ENCODE measurements around the gene VAV2.

Gene VAV2

DNA sequence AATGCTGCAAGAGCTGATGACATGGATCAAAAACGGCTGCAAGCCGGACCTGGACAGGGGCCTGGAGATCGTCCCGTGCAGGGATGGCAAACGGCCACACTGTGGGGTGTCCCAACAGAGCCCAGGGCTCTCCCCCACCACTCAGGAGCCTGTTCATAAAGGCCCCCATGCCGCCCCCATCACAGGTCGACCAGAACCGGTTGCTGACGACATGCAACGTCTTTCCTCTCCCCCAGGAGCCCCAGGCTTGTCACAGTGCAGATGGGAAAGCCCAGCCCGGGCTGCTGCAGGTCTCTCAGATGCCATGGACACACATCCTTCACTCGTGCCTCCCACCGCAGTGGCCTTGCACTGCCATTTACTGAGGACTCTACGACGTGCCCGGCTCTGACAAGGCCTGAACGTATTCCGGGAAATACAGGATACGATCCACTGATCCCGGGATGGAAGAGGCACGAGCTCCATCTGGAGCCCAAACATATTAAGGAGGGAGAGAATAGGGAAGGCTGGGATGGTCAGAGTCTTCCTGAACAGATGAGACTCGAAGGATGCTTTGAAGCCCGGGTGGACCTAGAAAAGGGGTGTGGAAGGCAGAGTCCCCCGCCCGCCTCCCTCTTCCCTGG lies 177.4 kb downstream of the VAV2 start:
- Mint-ChIP-seq H3K36me3 (ENCODE audit: low read depth) (no peaks in the 10 kb centered on the region), H3K9me3 (no peaks in the 10 kb centered on the region), H3K27ac (no peak overlapping the region), H3K4me1 (no peaks in the 10 kb centered on the region), H3K27me3 (no peaks in the 10 kb centered on the region), H3K4me3 (no peak overlapping the region)
- ATAC-seq (no peak), DNase-seq (no peak)

GRCh38 chr9:133813749-133814585 lies 178.2 kb downstream of the VAV2 start:
- H3K4me3 Mint-ChIP-seq, result no peak overlapping the region
- no peaks in the 10 kb centered on the region for H3K9me3 Mint-ChIP-seq
- no peaks in the 10 kb centered on the region for H3K36me3 Mint-ChIP-seq (ENCODE audit: low read depth)
- ATAC-seq, result no peak
- no peaks in the 10 kb centered on the region for H3K27me3 Mint-ChIP-seq
- DNase-seq, result no peak
- no peak overlapping the region for H3K27ac Mint-ChIP-seq
- no peaks in the 10 kb centered on the region for H3K4me1 Mint-ChIP-seq

DNA sequence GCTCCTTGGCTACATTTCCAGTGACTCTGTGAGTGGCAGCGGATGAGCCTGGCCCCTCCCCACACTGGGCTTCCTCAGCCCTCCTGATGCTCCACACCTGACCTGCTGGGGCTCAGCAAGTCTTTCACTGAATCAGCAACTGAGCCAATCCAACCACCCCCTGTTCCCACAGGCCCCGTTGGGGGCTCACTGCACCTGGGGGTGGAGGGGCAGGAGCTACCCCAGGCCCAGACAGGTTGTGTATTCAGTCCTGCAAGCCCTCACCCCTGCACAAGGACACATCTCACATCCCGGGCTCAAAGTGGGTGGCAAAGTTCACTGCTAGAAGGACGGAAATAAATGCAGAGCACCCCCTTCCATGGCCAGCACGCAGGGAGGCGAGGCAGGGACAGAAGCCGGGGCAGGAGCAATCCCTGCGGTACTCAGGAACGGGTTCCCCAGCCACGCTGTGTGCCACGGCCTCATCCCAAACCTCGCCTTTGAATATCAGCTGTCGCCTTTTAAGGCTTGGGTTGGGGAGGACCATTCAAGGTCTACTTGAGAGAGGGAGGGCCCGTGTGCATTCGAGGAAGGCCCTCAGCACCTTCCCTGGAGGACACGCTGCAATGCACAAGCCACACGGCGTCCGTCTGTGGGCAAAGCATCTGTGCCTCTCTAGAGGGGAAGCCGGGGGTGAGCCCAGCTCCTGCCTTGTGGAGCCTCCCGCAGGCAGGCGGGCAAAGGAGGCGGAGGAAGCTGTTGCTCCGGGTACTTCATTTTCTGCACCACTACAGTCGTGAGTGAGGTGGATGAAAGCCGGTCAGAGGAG lies 179.0 kb downstream of the VAV2 start:
- no peaks in the 10 kb centered on the region for H3K27me3 Mint-ChIP-seq
- no peak overlapping the region for H3K4me3 Mint-ChIP-seq
- H3K27ac Mint-ChIP-seq, result no peak overlapping the region
- H3K4me1 Mint-ChIP-seq, result no peaks in the 10 kb centered on the region
- ATAC-seq (no peak), DNase-seq (no peak)
- H3K9me3 Mint-ChIP-seq, result no peaks in the 10 kb centered on the region
- no peaks in the 10 kb centered on the region for H3K36me3 Mint-ChIP-seq (ENCODE audit: low read depth)

- no peaks in the 10 kb centered on the region for H3K27me3 Mint-ChIP-seq
- DNase-seq (no peak), ATAC-seq (no peak)
- H3K27ac Mint-ChIP-seq, result no peak overlapping the region
- no peaks in the 10 kb centered on the region for H3K4me1 Mint-ChIP-seq
- no peak overlapping the region for H3K4me3 Mint-ChIP-seq
- no peaks in the 10 kb centered on the region for H3K36me3 Mint-ChIP-seq (ENCODE audit: low read depth)
- H3K9me3 Mint-ChIP-seq, result no peaks in the 10 kb centered on the region
Measured at GRCh38 chr9:133812077-133812868, 179.9 kb downstream of the VAV2 start.

GRCh38 chr9:133811471-133811870 lies 180.7 kb downstream of the VAV2 start:
- Mint-ChIP-seq H3K27ac (no peak overlapping the region), H3K4me3 (no peak overlapping the region), H3K4me1 (no peaks in the 10 kb centered on the region), H3K9me3 (no peaks in the 10 kb centered on the region), H3K27me3 (no peaks in the 10 kb centered on the region), H3K36me3 (ENCODE audit: low read depth) (no peaks in the 10 kb centered on the region)
- ATAC-seq (no peak), DNase-seq (no peak)

GRCh38 chr9:133810556-133811195 lies 181.4 kb downstream of the VAV2 start:
- Mint-ChIP-seq H3K27me3 (no peaks in the 10 kb centered on the region), H3K27ac (no peak overlapping the region), H3K4me3 (no peak overlapping the region), H3K4me1 (no peaks in the 10 kb centered on the region), H3K9me3 (no peaks in the 10 kb centered on the region), H3K36me3 (ENCODE audit: low read depth) (no peaks in the 10 kb centered on the region)
- ATAC-seq (no peak), DNase-seq (no peak)

- Mint-ChIP-seq H3K9me3 (no peaks in the 10 kb centered on the region), H3K4me1 (no peaks in the 10 kb centered on the region), H3K4me3 (no peak overlapping the region), H3K27me3 (no peaks in the 10 kb centered on the region), H3K36me3 (ENCODE audit: low read depth) (no peaks in the 10 kb centered on the region), H3K27ac (no peak overlapping the region)
- ATAC-seq (no peak), DNase-seq (no peak)
Measured at GRCh38 chr9:133809335-133809734, 182.8 kb downstream of the VAV2 start.

DNA sequence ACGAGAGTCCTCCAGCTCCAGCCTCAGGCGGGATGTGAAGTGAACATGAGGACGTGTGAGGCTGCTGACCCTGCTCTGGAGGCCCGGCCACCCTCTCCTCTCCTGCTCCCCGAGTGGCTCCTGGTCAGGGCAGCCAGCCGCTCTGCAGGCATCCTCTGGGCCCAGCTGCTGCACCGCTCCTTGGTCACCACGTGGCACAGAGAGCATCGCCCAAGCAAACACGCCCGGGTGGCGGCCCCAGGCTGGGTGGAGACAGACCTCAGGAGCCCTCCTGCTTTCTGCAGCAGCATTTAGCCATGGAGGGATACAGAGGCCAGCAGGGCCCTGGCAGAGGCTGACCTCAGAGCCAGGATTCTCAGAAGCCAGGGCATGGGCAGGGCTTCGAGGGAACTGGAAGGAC lies 184.3 kb downstream of the VAV2 start:
- no peaks in the 10 kb centered on the region for H3K36me3 Mint-ChIP-seq (ENCODE audit: low read depth)
- no peaks in the 10 kb centered on the region for H3K27me3 Mint-ChIP-seq
- no peaks in the 10 kb centered on the region for H3K9me3 Mint-ChIP-seq
- no peak overlapping the region for H3K4me3 Mint-ChIP-seq
- H3K4me1 Mint-ChIP-seq, result no peaks in the 10 kb centered on the region
- DNase-seq, result no peak
- no peak for ATAC-seq
- H3K27ac Mint-ChIP-seq, result no peak overlapping the region

DNA sequence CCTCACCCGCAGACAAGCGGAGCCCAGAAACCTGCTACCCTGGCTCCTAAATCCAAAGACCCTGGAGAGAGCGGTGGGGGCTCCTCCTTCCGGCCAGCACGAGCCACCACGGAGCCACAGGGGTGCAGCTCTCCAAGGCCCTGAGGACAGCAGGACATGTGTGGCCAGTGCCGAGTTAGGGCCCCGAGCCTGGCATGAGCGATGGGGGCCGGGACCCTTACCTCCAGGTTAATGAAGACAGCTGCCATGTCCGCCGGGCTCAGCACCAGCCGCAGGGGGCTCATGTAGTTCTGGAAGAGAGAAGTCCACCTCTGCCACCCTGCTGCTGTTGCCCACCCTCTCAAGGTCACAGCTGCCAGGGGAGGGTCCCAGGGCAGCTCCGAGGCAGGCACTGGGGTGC lies 185.1 kb downstream of the VAV2 start:
- Mint-ChIP-seq H3K4me3 (no peak overlapping the region), H3K27ac (no peak overlapping the region), H3K4me1 (no peaks in the 10 kb centered on the region), H3K9me3 (no peaks in the 10 kb centered on the region), H3K27me3 (no peaks in the 10 kb centered on the region), H3K36me3 (ENCODE audit: low read depth) (no peaks in the 10 kb centered on the region)
- no peak for ATAC-seq
- DNase-seq, result no peak

DNA sequence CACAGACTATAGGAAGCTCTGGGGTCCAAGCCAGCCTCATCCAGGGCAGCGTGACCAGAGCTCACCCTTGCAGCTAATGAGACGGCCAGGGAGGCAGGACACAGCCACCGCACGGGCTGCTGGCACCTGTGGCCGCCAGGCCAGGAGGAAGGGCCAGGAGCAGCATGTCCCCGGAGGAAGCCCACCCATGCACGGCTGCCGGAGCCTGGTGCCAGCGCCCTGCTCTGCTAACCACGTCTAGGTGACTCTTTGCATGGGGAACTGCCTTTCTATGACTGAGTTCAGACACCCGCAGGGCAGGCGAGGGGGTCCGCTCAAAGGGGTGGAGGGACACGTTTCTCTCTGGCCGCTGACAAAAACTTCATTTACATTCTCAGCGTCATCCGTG lies 185.5 kb downstream of the VAV2 start:
- no peak overlapping the region for H3K4me3 Mint-ChIP-seq

DNA sequence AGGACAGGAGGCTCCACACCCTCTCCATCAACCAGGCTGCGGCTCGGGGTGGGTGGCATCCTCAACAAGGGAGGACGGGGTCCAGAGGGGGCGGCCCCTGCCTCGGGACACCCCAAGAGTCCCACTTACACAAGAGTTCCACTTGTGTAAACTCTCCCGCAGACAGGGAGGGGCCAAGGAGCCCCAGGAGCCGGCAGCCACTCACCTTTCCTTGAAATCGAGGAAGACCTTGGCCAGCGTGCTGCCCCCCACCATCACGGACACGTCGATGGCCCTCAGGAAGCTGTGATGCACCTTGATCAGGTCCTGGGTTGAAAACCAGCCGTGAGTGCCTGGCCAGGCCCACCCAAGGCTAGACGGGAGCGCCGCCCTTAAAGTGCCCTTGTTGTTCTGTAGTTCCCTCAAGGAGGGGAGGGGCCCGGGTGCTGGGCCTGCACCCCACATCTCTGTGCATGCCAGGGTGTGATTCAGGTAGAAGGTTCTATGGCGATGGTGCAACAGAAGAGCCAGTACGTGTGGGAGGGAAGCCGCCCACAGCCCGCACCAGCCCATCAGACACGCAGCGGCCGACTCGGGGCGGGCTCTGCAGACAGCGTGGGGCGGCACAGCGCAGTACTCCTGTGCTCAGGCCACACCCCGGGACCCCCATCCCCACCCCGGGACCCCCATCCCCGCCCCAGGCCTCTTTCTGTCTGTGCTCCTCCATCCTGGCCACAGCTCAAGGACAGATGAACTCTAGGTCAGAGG lies 186.1 kb downstream of the VAV2 start:
- ATAC-seq, result no peak
- Mint-ChIP-seq H3K9me3 (no peaks in the 10 kb centered on the region), H3K4me1 (no peaks in the 10 kb centered on the region), H3K27ac (no peak overlapping the region), H3K27me3 (no peaks in the 10 kb centered on the region), H3K4me3 (no peak overlapping the region), H3K36me3 (ENCODE audit: low read depth) (no peaks in the 10 kb centered on the region)
- no peak for DNase-seq

More for the DNA sequence above, 185.5 kb downstream of the VAV2 start:
- Mint-ChIP-seq H3K36me3 (ENCODE audit: low read depth) (no peaks in the 10 kb centered on the region), H3K9me3 (no peaks in the 10 kb centered on the region), H3K4me1 (no peaks in the 10 kb centered on the region), H3K27ac (no peak overlapping the region), H3K27me3 (no peaks in the 10 kb centered on the region)
- DNase-seq, result no peak
- no peak for ATAC-seq

DNA sequence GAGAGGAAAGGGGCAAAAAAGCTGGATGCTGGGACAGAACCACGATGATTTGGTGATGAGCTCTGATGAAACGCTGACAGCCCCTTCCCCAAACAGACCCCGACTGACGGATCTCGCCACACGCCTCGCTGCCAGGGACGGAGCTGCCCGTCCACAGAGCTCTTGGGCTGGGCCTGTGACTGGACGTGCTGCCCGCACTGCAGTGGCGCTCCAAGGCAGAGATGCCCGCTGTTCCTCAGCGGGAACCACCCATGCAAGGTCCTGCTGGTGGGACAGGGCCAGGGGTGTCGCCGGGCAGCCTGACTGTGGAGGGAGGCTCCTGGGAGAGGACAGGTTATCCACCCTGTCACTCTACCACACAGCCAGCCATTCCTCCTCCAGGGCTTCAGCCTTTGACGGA lies 187.9 kb downstream of the VAV2 start:
- Mint-ChIP-seq H3K27ac (no peak overlapping the region), H3K4me3 (no peak overlapping the region), H3K4me1 (no peaks in the 10 kb centered on the region), H3K9me3 (no peaks in the 10 kb centered on the region), H3K27me3 (no peaks in the 10 kb centered on the region), H3K36me3 (ENCODE audit: low read depth) (no peaks in the 10 kb centered on the region)
- ATAC-seq (no peak), DNase-seq (no peak)

- Mint-ChIP-seq H3K4me1 (no peaks in the 10 kb centered on the region), H3K27ac (no peak overlapping the region), H3K36me3 (ENCODE audit: low read depth) (no peaks in the 10 kb centered on the region), H3K4me3 (no peak overlapping the region), H3K27me3 (no peaks in the 10 kb centered on the region), H3K9me3 (no peaks in the 10 kb centered on the region)
- ATAC-seq (no peak), DNase-seq (no peak)
Measured at GRCh38 chr9:133803745-133804144, 188.4 kb downstream of the VAV2 start.
